ENCODE results near the gene TTN. TPM values are rescaled to one million over a fixed set of nuclear protein-coding genes. Genes with fewer than 3 reads are reported as not detected.

The TTN gene
- total and polyA plus RNA-seq, 2 of the 4 experiments (the other 2 are of a cell fraction): 0.02 to 0.18 TPM

GRCh38 chr2:178715366-178715765, 91.9 kb downstream of the TTN start:
- Histone ChIP-seq H2AK5ac (ENCODE audit: low read depth, low read length) (no peak overlapping the region), H3K9me1 (ENCODE audit: insufficient read depth, low read length) (no peaks in the 10 kb centered on the region), H3K27me3 (ENCODE audit: control insufficient read depth, insufficient read depth, low read length) (no peaks in the 10 kb centered on the region; the same call in 1 of the 2 replicates), H3K4ac (ENCODE audit: low read depth, low read length) (no peak overlapping the region), H4K5ac (ENCODE audit: low read depth, low read length) (no peak overlapping the region), H2BK15ac (ENCODE audit: low read depth, low read length) (no peak overlapping the region), H4K20me1 (ENCODE audit: insufficient read depth, low read length) (no peaks in the 10 kb centered on the region), H3K4me2 (ENCODE audit: low read depth, low read length) (no peak overlapping the region), H3K79me1 (ENCODE audit: low read depth in 1 of 2, low read length in 2 of 2) (no peaks in the 10 kb centered on the region), H2AK9ac (replicated peaks; ENCODE audit: low read depth, low read length, poor library complexity) (no peak overlapping the region), H2BK5ac (ENCODE audit: low read depth, low read length, poor library complexity, severe bottlenecking) (no peak overlapping the region), H3K18ac (ENCODE audit: low read depth, low read length) (no peak overlapping the region), H3K14ac (replicated peaks; ENCODE audit: low read depth, low read length) (no peak overlapping the region), H4K8ac (ENCODE audit: low read depth in 2 of 2, low read length in 2 of 2) (no peak overlapping the region), H3K9me3 (ENCODE audit: control insufficient read depth, insufficient read depth, low read length) (no peaks in the 10 kb centered on the region), H3K23ac (ENCODE audit: low read depth, low read length) (no peak overlapping the region), H2BK20ac (ENCODE audit: low read depth, low read length) (no peak overlapping the region), H3K27ac (ENCODE audit: insufficient read depth, low read length) (no peak overlapping the region), H3K4me1 (ENCODE audit: control insufficient read depth, insufficient read depth, low read length) (no peaks in the 10 kb centered on the region), H3K36me3 (ENCODE audit: control insufficient read depth, insufficient read depth, low read length) (no peaks in the 10 kb centered on the region), H2AFZ (replicated peaks; ENCODE audit: low read length, poor library complexity) (no peak overlapping the region), H4K91ac (ENCODE audit: insufficient read depth, low read depth, low read length) (no peak overlapping the region), H2BK120ac (ENCODE audit: low read depth, low read length) (no peak overlapping the region), H3K9ac (ENCODE audit: low read depth, low read length) (no peak overlapping the region), H3K4me3 (ENCODE audit: insufficient read depth, low read depth, low read length) (no peak overlapping the region), H3K56ac (ENCODE audit: extremely low read depth, insufficient read depth, low read length) (no peak overlapping the region)
- TF ChIP-seq CEBPB (IDR thresholded peaks at IDR 0.05; ENCODE audit: low read depth, low read length) (no peak), CHD1 (IDR thresholded peaks at IDR 0.05; ENCODE audit: low read depth, low read length) (no peak), RCOR1 (IDR thresholded peaks at IDR 0.05; ENCODE audit: insufficient replicate concordance, low read length) (no peak), POLR2A (IDR thresholded peaks at IDR 0.05; ENCODE audit: low read depth, low read length) (no peak), SMC3 (IDR thresholded peaks at IDR 0.05; ENCODE audit: low read depth, low read length) (no peak), MXI1 (IDR thresholded peaks at IDR 0.05; ENCODE audit: borderline replicate concordance, low read depth, low read length) (no peak), CTCF (conservative IDR thresholded peaks at IDR 0.05; ENCODE audit: low read depth, low read length) (no peak), USF2 (IDR thresholded peaks at IDR 0.05; ENCODE audit: low read depth, low read length) (no peak), BHLHE40 (IDR thresholded peaks at IDR 0.05; ENCODE audit: low read depth, low read length) (no peak), FOS (IDR thresholded peaks at IDR 0.05; ENCODE audit: low read depth, low read length) (no peak), NFE2L2 (IDR thresholded peaks at IDR 0.05; ENCODE audit: low read depth, low read length) (no peak), MAFK (IDR thresholded peaks at IDR 0.05; ENCODE audit: low read depth, low read length) (no peak), MAZ (IDR thresholded peaks at IDR 0.05; ENCODE audit: borderline replicate concordance, low read depth, low read length) (no peak), ELK1 (IDR thresholded peaks at IDR 0.05; ENCODE audit: borderline replicate concordance, low read depth, low read length) (no peak), RAD21 (IDR thresholded peaks at IDR 0.05; ENCODE audit: low read length) (no peak), RFX5 (IDR thresholded peaks at IDR 0.05; ENCODE audit: low read depth, low read length) (no peak)
- intact Hi-C loops (cut with micrococcal nuclease): no loop called here
- dilution Hi-C loops (cut with HindIII; ENCODE audit: low sequenced_read_pairs, unreplicated experiment): no loop called here
- no TSS peak for BruUV-seq (replicated peaks)
- ATAC-seq (ENCODE audit: low read depth) (no peak), DNase-seq (no peak)
- in situ Hi-C loops (cut with MboI; ENCODE audit: low sequenced_read_pairs): no loop called here
- CTCF ChIA-PET: interaction anchor here (1.0 kb wide), 1 partner anchor 15 kb away, joined by 3 read pairs; no protein-coding TSS in a partner anchor
- POLR2A ChIA-PET (ENCODE audit: unreplicated experiment): interaction anchor here (0.6 kb wide), 1 partner anchor 236 kb away, joined by 3 read pairs; no protein-coding TSS in a partner anchor
- WGBS, 2 experiments (ENCODE audit: extremely low coverage in 2 of 2, insufficient read length in 1 of 2): 67% methylated on average over 3 of the region's 6 CpGs; no CpG with 5 or more reads in 1 of the 2 experiments

All from IMR-90 (cell line).